Endodermal cell (in vitro differentiated cells): ENCODE results near the gene ACKR3. TPM values are rescaled to one million over a fixed set of nuclear protein-coding genes. Genes with fewer than 3 reads are reported as not detected.

Experiments used
- DNase-seq: peaks from one replicate; pipeline ENCODE4 v3.0.0-alpha.2; 2017
- H3K27ac ChIP-seq: 2 replicates; pipeline ENCODE4 v1.5.1; 2013; ENCODE audit warnings: mild to moderate bottlenecking, low read depth, low read length, moderate library complexity
- H3K27me3 ChIP-seq: 2 replicates; pipeline ENCODE4 v1.6.1; 2013; ENCODE audit warnings: mild to moderate bottlenecking, low read length, moderate library complexity; ENCODE audit not compliant: insufficient read depth, control insufficient read depth, poor library complexity, severe bottlenecking
- H3K36me3 ChIP-seq: 2 replicates; pipeline ENCODE4 v1.7.0; 2013; ENCODE audit warnings: mild to moderate bottlenecking, low read length, moderate library complexity; ENCODE audit not compliant: control insufficient read depth, insufficient read depth
- H3K4me1 ChIP-seq: one replicate; pipeline ENCODE4 v1.7.0; 2013; ENCODE audit warnings: low read length; ENCODE audit not compliant: control insufficient read depth, insufficient read depth
- H3K4me3 ChIP-seq: 2 replicates; pipeline ENCODE4 v1.5.1; 2013; ENCODE audit warnings: mild to moderate bottlenecking, low read length, moderate library complexity
- H3K9ac ChIP-seq: 2 replicates; pipeline ENCODE4 v1.6.1; 2013; ENCODE audit warnings: mild to moderate bottlenecking, low read length, moderate library complexity; ENCODE audit not compliant: poor library complexity, severe bottlenecking; ENCODE audit errors: extremely low read depth
- H3K9me3 ChIP-seq: 2 replicates; pipeline ENCODE4 v1.6.1; 2013; ENCODE audit warnings: mild to moderate bottlenecking, low read length, moderate library complexity; ENCODE audit not compliant: control insufficient read depth
- H3K27ac Mint-ChIP-seq: 2 replicates; pipeline ENCODE4 v1.8.0; 2020; ENCODE audit warnings: mixed read lengths
- H3K27me3 Mint-ChIP-seq: 2 replicates; pipeline ENCODE4 v1.8.0; 2021; ENCODE audit warnings: mild to moderate bottlenecking, mixed read lengths; ENCODE audit not compliant: insufficient read depth
- H3K36me3 Mint-ChIP-seq: 2 replicates; pipeline ENCODE4 v1.8.0; 2020; ENCODE audit warnings: low read depth, mixed read lengths
- H3K4me1 Mint-ChIP-seq: 2 replicates; pipeline ENCODE4 v1.8.0; 2020; ENCODE audit warnings: mixed read lengths
- H3K4me3 Mint-ChIP-seq: 2 replicates; pipeline ENCODE4 v1.8.0; 2020; ENCODE audit warnings: mild to moderate bottlenecking, moderate library complexity, mixed read lengths
- H3K9me3 Mint-ChIP-seq: 2 replicates; pipeline ENCODE4 v1.8.0; 2020; ENCODE audit warnings: mild to moderate bottlenecking, mixed read lengths
- CTCF ChIP-seq: fragments of 200-600 bp; sonication (generic); conservative IDR thresholded peaks from 2 replicates; pipeline ENCODE4 v1.5.0; 2021; ENCODE audit warnings: antibody characterized with exemption, mild to moderate bottlenecking
- WGBS, 2 experiments: methylation state at CpG; one replicate each; pipeline versions ENCODE4 v1.1.5 to v1.1.7; 2013; ENCODE audit warnings: missing lambda C conversion rate in 2 of 2, mixed read lengths in 1 of 2; ENCODE audit not compliant: insufficient coverage in 1 of 2, insufficient read length in 1 of 2; 5-methylcytosine and 5-hydroxymethylcytosine counted together
- total RNA-seq, 2 donors: library from RNA; stranded (reverse); fragmentation: NEBNext Ultra II Directional in 1 of 2; extraction: Animal tissue kit (Norgen Biotek cat#: 25700) in 1 of 2; gene quantifications; 2 replicates in 1 of 2; 3 replicates in 1 of 2; pipeline ENCODE4 v1.2.1, GENCODE V29; 2021

Gene ACKR3
- total RNA-seq, 2 donors from 2014 or later, result 76.9 to 110 TPM

GRCh38 chr2:236597629-236598028, 28.0 kb downstream of the ACKR3 start:
- Histone ChIP-seq H3K27ac (no peak overlapping the region), H3K9ac (no peak overlapping the region), H3K4me3 (no peak overlapping the region), H3K9me3 (no peaks in the 10 kb centered on the region), H3K27me3 (no peaks in the 10 kb centered on the region), H3K36me3 (no peaks in the 10 kb centered on the region), H3K4me1 (peaks cover 6% of the 10 kb centered on the region)
- no peak overlapping the region for H3K27ac Mint-ChIP-seq
- no peak for TF ChIP-seq CTCF
- H3K36me3 Mint-ChIP-seq, result no peaks in the 10 kb centered on the region
- DNase-seq, result no peak
- H3K27me3 Mint-ChIP-seq, result peaks cover 2% of the 10 kb centered on the region
- no peaks in the 10 kb centered on the region for H3K9me3 Mint-ChIP-seq
- peaks cover 18% of the 10 kb centered on the region for H3K4me1 Mint-ChIP-seq
- H3K4me3 Mint-ChIP-seq, result no peak overlapping the region
- WGBS, 2 experiments, result 87 to 100% methylated on average over 4 of the region's 4 CpGs

GRCh38 chr2:236599059-236599458, 29.4 kb downstream of the ACKR3 start:
- Mint-ChIP-seq H3K27me3 (peaks cover 7% of the 10 kb centered on the region), H3K36me3 (no peaks in the 10 kb centered on the region), H3K27ac (no peak overlapping the region), H3K4me1 (peaks cover 18% of the 10 kb centered on the region), H3K9me3 (no peaks in the 10 kb centered on the region), H3K4me3 (no peak overlapping the region)
- Histone ChIP-seq H3K27me3 (no peaks in the 10 kb centered on the region), H3K9me3 (no peaks in the 10 kb centered on the region), H3K4me3 (no peak overlapping the region), H3K36me3 (no peaks in the 10 kb centered on the region), H3K9ac (no peak overlapping the region), H3K4me1 (peaks cover 6% of the 10 kb centered on the region), H3K27ac (no peak overlapping the region)
- DNase-seq, result no peak
- TF ChIP-seq CTCF, result no peak
- 95 to 97% methylated on average over 5 of the region's 5 CpGs for WGBS, 2 experiments

GRCh38 chr2:236600158-236600557, 30.5 kb downstream of the ACKR3 start:
- H3K27ac Mint-ChIP-seq, result no peak overlapping the region
- peaks cover 6% of the 10 kb centered on the region for H3K4me1 ChIP-seq
- peaks cover 20% of the 10 kb centered on the region for H3K4me1 Mint-ChIP-seq
- H3K36me3 ChIP-seq, result no peaks in the 10 kb centered on the region
- H3K9ac ChIP-seq, result no peak overlapping the region
- H3K27ac ChIP-seq, result no peak overlapping the region
- no peak for DNase-seq
- H3K27me3 ChIP-seq, result no peaks in the 10 kb centered on the region
- TF ChIP-seq CTCF, result no peak
- no peak overlapping the region for H3K4me3 ChIP-seq
- WGBS, 2 experiments, result 94 to 100% methylated on average over 4 to 7 of the region's 7 CpGs
- H3K36me3 Mint-ChIP-seq, result no peaks in the 10 kb centered on the region
- no peaks in the 10 kb centered on the region for H3K9me3 ChIP-seq
- no peak overlapping the region for H3K4me3 Mint-ChIP-seq
- H3K27me3 Mint-ChIP-seq, result peaks cover 17% of the 10 kb centered on the region
- H3K9me3 Mint-ChIP-seq, result no peaks in the 10 kb centered on the region
